K562 (cell line): ENCODE data around the gene NEDD4L. TPM values are rescaled to one million over a fixed set of nuclear protein-coding genes. Genes with fewer than 3 reads are reported as not detected.

Experiments used
- ATAC-seq: fragments of 200-7000 bp; cut with Tn5 transposase; 3 replicates; pipeline ENCODE4 v1.9.1; 2020; ENCODE audit warnings: moderate library complexity
- BruUV-seq: library from RNA; stranded (reverse); fragments of 400-500 nt; replicated peaks from 2 replicates; lab custom pipeline; 2021; lab: Mats Ljungman, UMichigan
- CTCF ChIA-PET: fragments of 300-600 bp; formaldehyde crosslinking; extraction: SDS; loops from one replicate; lab custom pipeline; 2021; ENCODE audit warnings: low intra/inter-chr PET ratio; lab: Yijun Ruan, JAX
- POLR2A ChIA-PET: fragments of 300-600, 350-650 bp; sonication (Branson Sonifier 250); formaldehyde crosslinking; extraction: SDS; loops from one replicate; lab custom pipeline; 2021; ENCODE audit warnings: antibody characterized with exemption, inconsistent platforms; lab: Yijun Ruan, JAX
- DNase-seq, 4 experiments: peaks; one replicate each; pipeline versions ENCODE4 v3.0.0 to v3.0.0-alpha.2; 2011 to 2018; ENCODE audit warnings: low spot score in 3 of 4, mixed read lengths in 3 of 4; ENCODE audit errors: extremely low read depth in 1 of 4
- FAIRE-seq: peaks from 2 replicates; lab custom pipeline; 2011; peaks lifted over from hg19 to GRCh38; lab: Jason Lieb, UNC
- H2AFZ ChIP-seq: 2 replicates; pipeline ENCODE4 v1.6.0; 2011; ENCODE audit warnings: low read depth, low read length, control low read depth, inconsistent platforms
- H3K27ac ChIP-seq: fragments of 200-600 bp; 3 replicates; pipeline ENCODE4 v1.8.0; 2011; ENCODE audit warnings: low read depth, mild to moderate bottlenecking, control low read depth, inconsistent platforms, low read length, moderate library complexity, mixed read lengths; ENCODE audit errors: extremely low read depth
- H3K27me3 ChIP-seq, 2 experiments: fragments of 300-600 bp in 1 of 2; 2 replicates in 1 of 2; 3 replicates in 1 of 2; pipeline versions ENCODE4 v1.6.0 to v1.8.0; 2011; ENCODE audit warnings: inconsistent platforms in 2 of 2, low read length in 2 of 2, mild to moderate bottlenecking in 1 of 2, mixed read lengths in 1 of 2, moderate library complexity in 1 of 2; ENCODE audit not compliant: control insufficient read depth in 2 of 2, insufficient read depth in 2 of 2
- H3K36me3 ChIP-seq: fragments of 300-600 bp; 3 replicates; pipeline ENCODE4 v1.8.0; 2011; ENCODE audit warnings: mild to moderate bottlenecking, low read length, inconsistent platforms; ENCODE audit not compliant: control insufficient read depth, insufficient read depth
- H3K4me1 ChIP-seq, 2 experiments: fragments of 200-600 bp in 1 of 2; replicated peaks in 1 of 2; 2 replicates in 1 of 2; 3 replicates in 1 of 2; pipeline versions ENCODE4 v1.5.1 to v1.8.0; 2011; ENCODE audit warnings: inconsistent platforms in 2 of 2, low read length in 2 of 2, mild to moderate bottlenecking in 1 of 2, mixed read lengths in 1 of 2, moderate library complexity in 1 of 2; ENCODE audit not compliant: control insufficient read depth in 2 of 2, insufficient read depth in 2 of 2
- H3K4me2 ChIP-seq: 2 replicates; pipeline ENCODE4 v1.6.1; 2011; ENCODE audit warnings: low read length, control low read depth, inconsistent platforms, mixed read lengths; ENCODE audit not compliant: insufficient read depth
- H3K4me3 ChIP-seq: fragments of 200-600 bp; sonication (generic), shearing (Covaris generic); 2 replicates; pipeline ENCODE4 v1.5.1; 2016; ENCODE audit warnings: control low read depth, inconsistent platforms
- H3K79me2 ChIP-seq: fragments of 200-600 bp; 3 replicates; pipeline ENCODE4 v1.8.0; 2011; ENCODE audit warnings: low read length, inconsistent platforms; ENCODE audit not compliant: control insufficient read depth, insufficient read depth
- H3K9ac ChIP-seq, 2 experiments: 2 replicates each; pipeline versions ENCODE4 v1.6.0 to v1.6.1; 2011; ENCODE audit warnings: low read depth in 2 of 2, low read length in 2 of 2, control low read depth in 1 of 2, inconsistent platforms in 1 of 2, mild to moderate bottlenecking in 1 of 2, mixed read lengths in 1 of 2; ENCODE audit not compliant: insufficient read depth in 1 of 2
- H3K9me1 ChIP-seq: one replicate; pipeline ENCODE4 v1.6.0; 2011; ENCODE audit warnings: inconsistent platforms, mild to moderate bottlenecking, low read length, moderate library complexity; ENCODE audit not compliant: control insufficient read depth, insufficient read depth
- H3K9me3 ChIP-seq: replicated peaks from 2 replicates; pipeline ENCODE4 v1.5.1; 2011; ENCODE audit warnings: low read depth, low read length, inconsistent platforms; ENCODE audit not compliant: control insufficient read depth, insufficient read depth
- H4K20me1 ChIP-seq: replicated peaks from 2 replicates; pipeline ENCODE4 v1.6.1; 2011; ENCODE audit warnings: low read length, inconsistent platforms, mixed read lengths; ENCODE audit not compliant: control insufficient read depth, insufficient read depth
- C11orf30 ChIP-seq: fragments of 450-650 bp; IDR thresholded peaks from 2 replicates; pipeline ENCODE4 v1.6.1; 2016; ENCODE audit warnings: low read depth, mild to moderate bottlenecking
- CBX5 ChIP-seq: IDR thresholded peaks from 2 replicates; pipeline ENCODE4 v1.6.1; 2014; ENCODE audit warnings: low read depth, borderline replicate concordance
- ETV5 ChIP-seq: sonication (generic); formaldehyde crosslinking; IDR thresholded peaks from 2 replicates; pipeline ENCODE4 v1.4.0; 2020; ENCODE audit warnings: low read depth, mild to moderate bottlenecking, missing genetic modification reagents
- EWSR1 ChIP-seq: fragments of 450-650 bp; IDR thresholded peaks from 2 replicates; pipeline ENCODE4 v1.6.1; 2018; ENCODE audit warnings: borderline replicate concordance, mild to moderate bottlenecking, low read depth, moderate library complexity; ENCODE audit not compliant: partially characterized antibody
- GATAD2B ChIP-seq: fragments of 450-650 bp; IDR thresholded peaks from 2 replicates; pipeline ENCODE4 v1.6.1; 2017; ENCODE audit warnings: mild to moderate bottlenecking, borderline replicate concordance
- MEF2D ChIP-seq: conservative IDR thresholded peaks from 2 replicates; pipeline ENCODE4 v1.6.1; 2016; ENCODE audit warnings: low read depth, missing genetic modification characterization, missing compliant biosample characterization
- NR1H2 ChIP-seq: sonication (generic); formaldehyde crosslinking; IDR thresholded peaks from 2 replicates; pipeline ENCODE4 v1.4.0; 2020; ENCODE audit warnings: mild to moderate bottlenecking, missing genetic modification reagents
- RFX7 ChIP-seq: fragments of 250-450 bp; sonication (Bioruptor Pico); IDR thresholded peaks from 2 replicates; pipeline ENCODE4 v1.5.1; 2021; ENCODE audit warnings: mild to moderate bottlenecking
- ZBED1 ChIP-seq: IDR thresholded peaks from 2 replicates; pipeline ENCODE4 v1.6.1; 2014
- ZBTB17 ChIP-seq: fragments of 450-650 bp; formaldehyde crosslinking; IDR thresholded peaks from 2 replicates; pipeline ENCODE4 v1.4.0; 2020; ENCODE audit warnings: mild to moderate bottlenecking
- ZC3H8 ChIP-seq: fragments of 450-650 bp; IDR thresholded peaks from 2 replicates; pipeline ENCODE4 v1.6.1; 2017
- ZNF408 ChIP-seq: fragments of 250-450 bp; sonication (Bioruptor Pico); IDR thresholded peaks from 2 replicates; pipeline ENCODE4 v1.4.0; 2020; ENCODE audit warnings: low read depth, mild to moderate bottlenecking, moderate library complexity
- WGBS: fragments of 100-300 bp; shearing (Covaris generic); methylation state at CpG from one replicate; pipeline ENCODE4 v1.1.6; 2016; ENCODE audit warnings: low coverage, mixed read lengths; ENCODE audit not compliant: insufficient coverage; ENCODE audit errors: missing lambda C conversion rate; 5-methylcytosine and 5-hydroxymethylcytosine counted together
- in situ Hi-C: fragments of 300-500 bp; cut with MboI; formaldehyde crosslinking; loops from 4 replicates; pipeline ENCODE4 v1.15.0; 2018; ENCODE audit warnings: inconsistent platforms, mixed read lengths
- intact Hi-C: fragments of 100-400 bp; cut with micrococcal nuclease; formaldehyde crosslinking; loops from 2 replicates; pipeline ENCODE4 v1.14.2; 2022
- polyA plus RNA-seq, 8 experiments: library from polyadenylated mRNA; depleted of rRNA in 4 of 8; stranded (reverse) in 5 of 8; unstranded in 3 of 8; fragments of >200 nt; fragmentation: Nextera tagmentation in 2 of 8; fragmentation: Illumina TruSeq in 1 of 8; extraction: Ambion mirVana in 2 of 8; extraction: Trizol in 1 of 8; gene quantifications; 2 replicates each; pipeline versions ENCODE4 v1.2.1 to v1.2.3, GENCODE V29; 2011 to 2014; ENCODE audit warnings: inconsistent platforms in 1 of 8, missing spikeins in 1 of 8
- total RNA-seq, 7 experiments: library from RNA; depleted of rRNA in 6 of 7; stranded (reverse); fragments of >200 nt in 6 of 7; fragmentation: Illumina TruSeq in 2 of 7; extraction: Trizol in 2 of 7; gene quantifications; 2 replicates each; pipeline versions ENCODE4 v1.2.1 to v1.2.3, GENCODE V29; 2011 to 2021; ENCODE audit warnings: low replicate concordance in 1 of 7
- TF ChIP-seq, protein P1 (sequence below): sonication (generic); formaldehyde crosslinking; IDR thresholded peaks from 2 replicates; pipeline ENCODE4 v1.8.1; 2023; ENCODE audit warnings: mild to moderate bottlenecking, missing genetic modification reagents
- TF ChIP-seq, protein P2 (sequence below): sonication (generic); formaldehyde crosslinking; IDR thresholded peaks from 2 replicates; pipeline ENCODE4 v1.8.1; 2023; ENCODE audit warnings: missing genetic modification reagents, mild to moderate bottlenecking, borderline replicate concordance
- TF ChIP-seq, protein P3 (sequence below): fragments of 450-650 bp; formaldehyde crosslinking; conservative IDR thresholded peaks from 2 replicates; pipeline ENCODE4 v1.4.0; 2022; ENCODE audit warnings: mild to moderate bottlenecking, missing genetic modification characterization

NEDD4L gene
- total and polyA plus RNA-seq, 9 of the 15 experiments (the other 6 are each of a cell fraction or from before 2014, with no cell fraction given): 8.1 to 33.4 (median 19.9) TPM

DNA sequence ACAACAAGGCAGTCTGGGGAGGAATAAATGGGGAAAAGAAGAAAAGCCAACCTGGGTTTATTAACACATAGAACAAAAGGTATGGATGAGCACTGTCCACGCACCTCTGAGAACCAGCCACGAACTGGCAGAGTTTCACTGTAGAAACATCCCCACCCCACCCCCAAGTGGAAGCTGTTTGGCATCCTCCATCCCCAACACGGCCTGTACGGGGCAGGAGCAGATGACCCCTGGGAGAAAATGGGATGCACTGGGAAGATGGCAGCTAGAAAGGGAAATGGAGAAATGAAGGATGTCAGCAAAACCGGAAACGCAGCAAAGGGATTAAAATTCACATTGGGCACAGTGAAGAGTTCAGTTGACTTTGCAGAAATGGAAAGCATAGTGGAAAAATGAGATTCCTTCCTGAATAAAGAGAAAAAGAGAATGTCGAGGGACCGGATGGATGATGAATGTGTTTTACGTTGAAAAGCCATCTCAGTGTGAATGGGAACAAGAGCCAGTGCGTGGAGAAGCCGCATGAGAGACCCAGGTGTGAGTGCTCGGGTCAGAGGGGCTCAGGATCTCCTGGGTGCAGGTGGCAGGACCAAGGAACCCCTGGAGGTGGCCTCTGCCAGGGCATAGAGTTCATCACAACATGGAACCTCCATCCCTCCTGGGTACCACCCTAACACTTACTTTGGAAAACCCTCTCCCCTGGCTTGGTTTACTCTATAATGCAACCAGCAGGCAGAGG is 337.8 kb downstream of the NEDD4L start:
- Histone ChIP-seq H3K4me2 (no peak overlapping the region), H3K9me3 (no peaks in the 10 kb centered on the region), H4K20me1 (no peaks in the 10 kb centered on the region), H2AFZ (no peak overlapping the region), H3K79me2 (no peaks in the 10 kb centered on the region), H3K9me1 (no peaks in the 10 kb centered on the region), H3K27me3 (no peaks in the 10 kb centered on the region), H3K9ac (no peak overlapping the region), H3K4me3 (no peak overlapping the region), H3K27ac (no peak overlapping the region), H3K4me1 (peaks cover 0 to 4% of the 10 kb centered on the region in 2 experiments; a peak in 1 of 5 replicates), H3K36me3 (0 out of 3 replicates have a peak, but pooled peaks cover 7% of the 10 kb centered on the region)
- ATAC-seq (no peak), FAIRE-seq (no peak), DNase-seq (no peak)
- BruUV-seq: no TSS peak
- TF ChIP-seq ZBTB17 (CRISPR knock-in tag): no peak
- TF ChIP-seq ZNF408 (CRISPR knock-in tag): no peak
- no peak for TF ChIP-seq ZC3H8
- TF ChIP-seq, protein P1, sequence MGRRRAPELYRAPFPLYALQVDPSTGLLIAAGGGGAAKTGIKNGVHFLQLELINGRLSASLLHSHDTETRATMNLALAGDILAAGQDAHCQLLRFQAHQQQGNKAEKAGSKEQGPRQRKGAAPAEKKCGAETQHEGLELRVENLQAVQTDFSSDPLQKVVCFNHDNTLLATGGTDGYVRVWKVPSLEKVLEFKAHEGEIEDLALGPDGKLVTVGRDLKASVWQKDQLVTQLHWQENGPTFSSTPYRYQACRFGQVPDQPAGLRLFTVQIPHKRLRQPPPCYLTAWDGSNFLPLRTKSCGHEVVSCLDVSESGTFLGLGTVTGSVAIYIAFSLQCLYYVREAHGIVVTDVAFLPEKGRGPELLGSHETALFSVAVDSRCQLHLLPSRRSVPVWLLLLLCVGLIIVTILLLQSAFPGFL: no peak
- TF ChIP-seq MEF2D: no peak
- TF ChIP-seq, protein P2, sequence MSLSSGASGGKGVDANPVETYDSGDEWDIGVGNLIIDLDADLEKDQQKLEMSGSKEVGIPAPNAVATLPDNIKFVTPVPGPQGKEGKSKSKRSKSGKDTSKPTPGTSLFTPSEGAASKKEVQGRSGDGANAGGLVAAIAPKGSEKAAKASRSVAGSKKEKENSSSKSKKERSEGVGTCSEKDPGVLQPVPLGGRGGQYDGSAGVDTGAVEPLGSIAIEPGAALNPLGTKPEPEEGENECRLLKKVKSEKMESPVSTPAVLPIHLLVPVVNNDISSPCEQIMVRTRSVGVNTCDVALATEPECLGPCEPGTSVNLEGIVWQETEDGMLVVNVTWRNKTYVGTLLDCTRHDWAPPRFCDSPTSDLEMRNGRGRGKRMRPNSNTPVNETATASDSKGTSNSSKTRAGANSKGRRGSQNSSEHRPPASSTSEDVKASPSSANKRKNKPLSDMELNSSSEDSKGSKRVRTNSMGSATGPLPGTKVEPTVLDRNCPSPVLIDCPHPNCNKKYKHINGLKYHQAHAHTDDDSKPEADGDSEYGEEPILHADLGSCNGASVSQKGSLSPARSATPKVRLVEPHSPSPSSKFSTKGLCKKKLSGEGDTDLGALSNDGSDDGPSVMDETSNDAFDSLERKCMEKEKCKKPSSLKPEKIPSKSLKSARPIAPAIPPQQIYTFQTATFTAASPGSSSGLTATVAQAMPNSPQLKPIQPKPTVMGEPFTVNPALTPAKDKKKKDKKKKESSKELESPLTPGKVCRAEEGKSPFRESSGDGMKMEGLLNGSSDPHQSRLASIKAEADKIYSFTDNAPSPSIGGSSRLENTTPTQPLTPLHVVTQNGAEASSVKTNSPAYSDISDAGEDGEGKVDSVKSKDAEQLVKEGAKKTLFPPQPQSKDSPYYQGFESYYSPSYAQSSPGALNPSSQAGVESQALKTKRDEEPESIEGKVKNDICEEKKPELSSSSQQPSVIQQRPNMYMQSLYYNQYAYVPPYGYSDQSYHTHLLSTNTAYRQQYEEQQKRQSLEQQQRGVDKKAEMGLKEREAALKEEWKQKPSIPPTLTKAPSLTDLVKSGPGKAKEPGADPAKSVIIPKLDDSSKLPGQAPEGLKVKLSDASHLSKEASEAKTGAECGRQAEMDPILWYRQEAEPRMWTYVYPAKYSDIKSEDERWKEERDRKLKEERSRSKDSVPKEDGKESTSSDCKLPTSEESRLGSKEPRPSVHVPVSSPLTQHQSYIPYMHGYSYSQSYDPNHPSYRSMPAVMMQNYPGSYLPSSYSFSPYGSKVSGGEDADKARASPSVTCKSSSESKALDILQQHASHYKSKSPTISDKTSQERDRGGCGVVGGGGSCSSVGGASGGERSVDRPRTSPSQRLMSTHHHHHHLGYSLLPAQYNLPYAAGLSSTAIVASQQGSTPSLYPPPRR (CRISPR knock-in tag): no peak
- TF ChIP-seq CBX5: no peak
- no peak for TF ChIP-seq NR1H2
- no peak for TF ChIP-seq C11orf30
- no peak for TF ChIP-seq ZBED1
- TF ChIP-seq, protein P3, sequence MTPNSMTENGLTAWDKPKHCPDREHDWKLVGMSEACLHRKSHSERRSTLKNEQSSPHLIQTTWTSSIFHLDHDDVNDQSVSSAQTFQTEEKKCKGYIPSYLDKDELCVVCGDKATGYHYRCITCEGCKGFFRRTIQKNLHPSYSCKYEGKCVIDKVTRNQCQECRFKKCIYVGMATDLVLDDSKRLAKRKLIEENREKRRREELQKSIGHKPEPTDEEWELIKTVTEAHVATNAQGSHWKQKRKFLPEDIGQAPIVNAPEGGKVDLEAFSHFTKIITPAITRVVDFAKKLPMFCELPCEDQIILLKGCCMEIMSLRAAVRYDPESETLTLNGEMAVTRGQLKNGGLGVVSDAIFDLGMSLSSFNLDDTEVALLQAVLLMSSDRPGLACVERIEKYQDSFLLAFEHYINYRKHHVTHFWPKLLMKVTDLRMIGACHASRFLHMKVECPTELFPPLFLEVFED (CRISPR knock-in tag): no peak
- TF ChIP-seq GATAD2B: no peak
- TF ChIP-seq EWSR1: no peak
- no peak for TF ChIP-seq RFX7
- no peak for TF ChIP-seq ETV5 (CRISPR knock-in tag)
- ChIA-PET CTCF (no interaction called here), POLR2A (no interaction called here)
- in situ Hi-C loops (no loop called here), intact Hi-C loops (no loop called here)
- WGBS: 78% methylated on average over 11 of the region's 12 CpGs
